ENCODE data around the gene CTCFL.

DNA sequence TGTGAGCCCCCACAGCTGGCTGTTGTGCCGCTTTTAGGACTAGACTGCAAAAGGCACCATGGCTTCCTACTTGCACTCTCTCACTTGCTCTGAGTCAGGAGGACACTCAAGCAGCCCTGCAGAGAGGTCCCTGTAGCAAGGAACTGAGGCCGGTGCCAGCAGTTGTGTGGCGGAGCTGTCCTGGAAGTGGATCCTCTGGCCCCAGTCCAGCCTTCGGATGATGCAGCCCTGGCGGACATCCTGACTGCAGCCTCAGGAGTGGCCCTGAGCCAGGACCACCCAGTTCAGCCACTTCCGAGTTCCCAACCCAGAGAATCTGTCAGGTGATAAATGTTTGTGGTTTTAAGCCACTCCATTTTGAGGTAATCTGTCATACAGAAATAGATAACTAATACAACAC, 17.5 kb downstream of the CTCFL start:
- TF ChIP-seq, protein P1, sequence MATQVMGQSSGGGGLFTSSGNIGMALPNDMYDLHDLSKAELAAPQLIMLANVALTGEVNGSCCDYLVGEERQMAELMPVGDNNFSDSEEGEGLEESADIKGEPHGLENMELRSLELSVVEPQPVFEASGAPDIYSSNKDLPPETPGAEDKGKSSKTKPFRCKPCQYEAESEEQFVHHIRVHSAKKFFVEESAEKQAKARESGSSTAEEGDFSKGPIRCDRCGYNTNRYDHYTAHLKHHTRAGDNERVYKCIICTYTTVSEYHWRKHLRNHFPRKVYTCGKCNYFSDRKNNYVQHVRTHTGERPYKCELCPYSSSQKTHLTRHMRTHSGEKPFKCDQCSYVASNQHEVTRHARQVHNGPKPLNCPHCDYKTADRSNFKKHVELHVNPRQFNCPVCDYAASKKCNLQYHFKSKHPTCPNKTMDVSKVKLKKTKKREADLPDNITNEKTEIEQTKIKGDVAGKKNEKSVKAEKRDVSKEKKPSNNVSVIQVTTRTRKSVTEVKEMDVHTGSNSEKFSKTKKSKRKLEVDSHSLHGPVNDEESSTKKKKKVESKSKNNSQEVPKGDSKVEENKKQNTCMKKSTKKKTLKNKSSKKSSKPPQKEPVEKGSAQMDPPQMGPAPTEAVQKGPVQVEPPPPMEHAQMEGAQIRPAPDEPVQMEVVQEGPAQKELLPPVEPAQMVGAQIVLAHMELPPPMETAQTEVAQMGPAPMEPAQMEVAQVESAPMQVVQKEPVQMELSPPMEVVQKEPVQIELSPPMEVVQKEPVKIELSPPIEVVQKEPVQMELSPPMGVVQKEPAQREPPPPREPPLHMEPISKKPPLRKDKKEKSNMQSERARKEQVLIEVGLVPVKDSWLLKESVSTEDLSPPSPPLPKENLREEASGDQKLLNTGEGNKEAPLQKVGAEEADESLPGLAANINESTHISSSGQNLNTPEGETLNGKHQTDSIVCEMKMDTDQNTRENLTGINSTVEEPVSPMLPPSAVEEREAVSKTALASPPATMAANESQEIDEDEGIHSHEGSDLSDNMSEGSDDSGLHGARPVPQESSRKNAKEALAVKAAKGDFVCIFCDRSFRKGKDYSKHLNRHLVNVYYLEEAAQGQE (IDR thresholded peaks at IDR 0.05): no peak
- no peak for TF ChIP-seq YY1 (IDR thresholded peaks at IDR 0.05)
- TF ChIP-seq, protein P2, sequence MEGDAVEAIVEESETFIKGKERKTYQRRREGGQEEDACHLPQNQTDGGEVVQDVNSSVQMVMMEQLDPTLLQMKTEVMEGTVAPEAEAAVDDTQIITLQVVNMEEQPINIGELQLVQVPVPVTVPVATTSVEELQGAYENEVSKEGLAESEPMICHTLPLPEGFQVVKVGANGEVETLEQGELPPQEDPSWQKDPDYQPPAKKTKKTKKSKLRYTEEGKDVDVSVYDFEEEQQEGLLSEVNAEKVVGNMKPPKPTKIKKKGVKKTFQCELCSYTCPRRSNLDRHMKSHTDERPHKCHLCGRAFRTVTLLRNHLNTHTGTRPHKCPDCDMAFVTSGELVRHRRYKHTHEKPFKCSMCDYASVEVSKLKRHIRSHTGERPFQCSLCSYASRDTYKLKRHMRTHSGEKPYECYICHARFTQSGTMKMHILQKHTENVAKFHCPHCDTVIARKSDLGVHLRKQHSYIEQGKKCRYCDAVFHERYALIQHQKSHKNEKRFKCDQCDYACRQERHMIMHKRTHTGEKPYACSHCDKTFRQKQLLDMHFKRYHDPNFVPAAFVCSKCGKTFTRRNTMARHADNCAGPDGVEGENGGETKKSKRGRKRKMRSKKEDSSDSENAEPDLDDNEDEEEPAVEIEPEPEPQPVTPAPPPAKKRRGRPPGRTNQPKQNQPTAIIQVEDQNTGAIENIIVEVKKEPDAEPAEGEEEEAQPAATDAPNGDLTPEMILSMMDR (IDR thresholded peaks at IDR 0.05; ENCODE audit: low read depth, low read length, missing input control): no peak
- no peak for TF ChIP-seq RAD21 (IDR thresholded peaks at IDR 0.05)
- no peak for TF ChIP-seq NR2F2 (IDR thresholded peaks at IDR 0.05)
- no peak for TF ChIP-seq HNF4G (IDR thresholded peaks at IDR 0.05)
- no peak for TF ChIP-seq GABPA (IDR thresholded peaks at IDR 0.05 in 1 of 2, conservative IDR thresholded peaks at IDR 0.05 in 1 of 2)

All from liver (tissue), 3 donors.